Measurements from ENCODE around the gene GALT.
A peak's percentile ranks its signal among the peaks of the same experiment; 100 is the strongest.
"Not testable (repeated sequence)": the region's sequence is repeated elsewhere in the genome, so short reads cannot be mapped to it uniquely, and the experiment has no call there.

Gene GALT

GRCh38 chr9:34624475-34625185, 21.8 kb upstream of the GALT start:
- intact Hi-C loops (cut with DNase I), result no loop called here

GRCh38 chr9:34625186-34625486, 21.3 kb upstream of the GALT start:
- DNase-seq, result no peak
- intact Hi-C loops (cut with DNase I), result no loop called here

More at GRCh38 chr9:34624475-34625185, 21.8 kb upstream of the GALT start:
- DNase-seq, result no peak

- intact Hi-C loops (cut with DNase I), result no loop called here
- DNase-seq, result no peak
Observed at GRCh38 chr9:34627716-34628655, 18.5 kb upstream of the GALT start.

GRCh38 chr9:34628656-34629490, 17.6 kb upstream of the GALT start, which contains the start of gene ARID3C:
Gene ARID3C, minus strand, starts transcription at chr9:34629066. Its CDS starts 1,052 bp downstream, at chr9:34628014.
- DNase-seq, result peak in 4 of 42 donors; percentile 38 to 46 (median 42)
- intact Hi-C loops (cut with DNase I), result no loop called here

- DNase-seq, result no peak
- intact Hi-C loops (cut with DNase I), result no loop called here
Observed at GRCh38 chr9:34629491-34629808, 17.0 kb upstream of the GALT start.

- DNase-seq, result no peak
- intact Hi-C loops (cut with DNase I), result no loop called here
Observed at GRCh38 chr9:34630402-34631154, 15.9 kb upstream of the GALT start.

GRCh38 chr9:34633166-34633565, 13.3 kb upstream of the GALT start:
- intact Hi-C loops (cut with DNase I), result no loop called here
- DNase-seq, result no peak

GRCh38 chr9:34633851-34634550, 12.5 kb upstream of the GALT start:
- peak; percentile 55 to 89 (median 78) for DNase-seq

GRCh38 chr9:34634551-34635248, 11.8 kb upstream of the GALT start:
- no peak for DNase-seq
- intact Hi-C loops (cut with DNase I), result no loop called here

More at GRCh38 chr9:34633851-34634550, 12.5 kb upstream of the GALT start:
- intact Hi-C loops (cut with DNase I), result no loop called here

- intact Hi-C loops (cut with DNase I), result no loop called here
- DNase-seq, result no peak
Observed at GRCh38 chr9:34635556-34635955, 10.9 kb upstream of the GALT start.

GRCh38 chr9:34636791-34637355, 9.6 kb upstream of the GALT start:
- DNase-seq, result peak in 13 of 42 donors; percentile 35 to 71 (median 50)
- intact Hi-C loops (cut with DNase I), result no loop called here

GRCh38 chr9:34637356-34638137, 8.9 kb upstream of the GALT start, which contains the start of gene SIGMAR1:
Gene SIGMAR1, minus strand, starts transcription at chr9:34637787. Its CDS starts 90 bp downstream, at chr9:34637697.
- DNase-seq, result peak; percentile 87 to 99 (median 97)
- intact Hi-C loops (cut with DNase I), result no loop called here

- intact Hi-C loops (cut with DNase I), result no loop called here
- DNase-seq, result no peak
Observed at GRCh38 chr9:34638138-34638445, 8.4 kb upstream of the GALT start.

GRCh38 chr9:34639322-34639721, 7.2 kb upstream of the GALT start:
- intact Hi-C loops (cut with DNase I); DNase-seq: not testable (repeated sequence)

GRCh38 chr9:34642679-34643078, 3.8 kb upstream of the GALT start:
- intact Hi-C loops (cut with DNase I), result no loop called here
- no peak for DNase-seq

GRCh38 chr9:34644766-34645314, 1.6 kb upstream of the GALT start:
- no peak for DNase-seq
- intact Hi-C loops (cut with DNase I), result no loop called here
